C4-2B (cell line): Measurements from ENCODE around the gene CPLX3.

Experiments used
- ZFX ChIP-seq: fragments of 450-650 bp; IDR thresholded peaks from 2 replicates; pipeline ENCODE4 v1.6.1; 2017
- TF ChIP-seq, protein P1 (sequence below): fragments of 450-650 bp; conservative IDR thresholded peaks from 2 replicates; pipeline ENCODE4 v1.5.1; 2017; ENCODE audit warnings: mild to moderate bottlenecking

DNA sequence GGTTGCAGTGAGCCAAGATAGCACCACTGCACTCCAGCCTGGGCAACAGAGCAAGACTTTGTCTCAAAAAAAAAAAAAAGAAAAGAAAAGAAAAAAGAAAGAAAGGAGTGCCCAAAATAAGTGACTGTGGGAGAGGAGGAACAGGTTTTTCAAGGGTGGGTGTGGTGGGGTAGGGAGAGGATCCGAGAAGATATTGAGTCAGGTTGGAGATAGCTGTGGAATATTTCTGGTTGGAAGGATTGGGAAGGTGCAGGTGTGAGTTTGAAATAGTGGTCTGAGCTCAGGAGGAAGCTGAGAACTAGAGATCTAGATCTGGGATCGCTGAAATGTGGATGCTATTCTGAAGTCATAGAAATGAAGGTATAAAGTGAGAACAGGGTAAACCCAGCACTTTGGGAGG is 38.9 kb downstream of the CPLX3 start:
- TF ChIP-seq, protein P1, sequence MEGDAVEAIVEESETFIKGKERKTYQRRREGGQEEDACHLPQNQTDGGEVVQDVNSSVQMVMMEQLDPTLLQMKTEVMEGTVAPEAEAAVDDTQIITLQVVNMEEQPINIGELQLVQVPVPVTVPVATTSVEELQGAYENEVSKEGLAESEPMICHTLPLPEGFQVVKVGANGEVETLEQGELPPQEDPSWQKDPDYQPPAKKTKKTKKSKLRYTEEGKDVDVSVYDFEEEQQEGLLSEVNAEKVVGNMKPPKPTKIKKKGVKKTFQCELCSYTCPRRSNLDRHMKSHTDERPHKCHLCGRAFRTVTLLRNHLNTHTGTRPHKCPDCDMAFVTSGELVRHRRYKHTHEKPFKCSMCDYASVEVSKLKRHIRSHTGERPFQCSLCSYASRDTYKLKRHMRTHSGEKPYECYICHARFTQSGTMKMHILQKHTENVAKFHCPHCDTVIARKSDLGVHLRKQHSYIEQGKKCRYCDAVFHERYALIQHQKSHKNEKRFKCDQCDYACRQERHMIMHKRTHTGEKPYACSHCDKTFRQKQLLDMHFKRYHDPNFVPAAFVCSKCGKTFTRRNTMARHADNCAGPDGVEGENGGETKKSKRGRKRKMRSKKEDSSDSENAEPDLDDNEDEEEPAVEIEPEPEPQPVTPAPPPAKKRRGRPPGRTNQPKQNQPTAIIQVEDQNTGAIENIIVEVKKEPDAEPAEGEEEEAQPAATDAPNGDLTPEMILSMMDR: no peak
- TF ChIP-seq ZFX: no peak
